ENCODE data around the gene EFCAB14. TPM values are rescaled to one million over a fixed set of nuclear protein-coding genes. Genes with fewer than 3 reads are reported as not detected.

The EFCAB14 gene
- total RNA-seq, 3 donors from 2014 or later, result 46.8 to 48.6 (median 48.4) TPM

- H3K4me3 Mint-ChIP-seq, result no peak overlapping the region
- no peak for ATAC-seq
- peaks cover 2% of the 10 kb centered on the region for H3K4me1 Mint-ChIP-seq (ENCODE audit: low read depth)
- no peak for DNase-seq
- H3K27me3 Mint-ChIP-seq (ENCODE audit: low read depth), result no peaks in the 10 kb centered on the region
- peaks cover 36% of the 10 kb centered on the region for H3K36me3 Mint-ChIP-seq (ENCODE audit: insufficient read depth)
- H3K9me3 Mint-ChIP-seq, result peaks cover 5% of the 10 kb centered on the region
These were observed 72.1 kb downstream of the EFCAB14 start for GRCh38 chr1:46646844-46647243.

GRCh38 chr1:46646331-46646730 is 72.6 kb downstream of the EFCAB14 start:
- Mint-ChIP-seq H3K27me3 (ENCODE audit: low read depth) (no peaks in the 10 kb centered on the region), H3K36me3 (ENCODE audit: insufficient read depth) (peaks cover 40% of the 10 kb centered on the region), H3K4me1 (ENCODE audit: low read depth) (peaks cover 2% of the 10 kb centered on the region), H3K4me3 (no peak overlapping the region), H3K9me3 (peaks cover 5% of the 10 kb centered on the region)
- no peak for ATAC-seq
- DNase-seq, result no peak

- ATAC-seq, result no peak
These were observed 73.1 kb downstream of the EFCAB14 start for GRCh38 chr1:46645815-46646214.

GRCh38 chr1:46643368-46643775 is 75.5 kb downstream of the EFCAB14 start:
- H3K27me3 Mint-ChIP-seq (ENCODE audit: low read depth), result no peaks in the 10 kb centered on the region
- H3K4me3 Mint-ChIP-seq, result no peak overlapping the region
- H3K36me3 Mint-ChIP-seq (ENCODE audit: insufficient read depth), result peaks cover 35% of the 10 kb centered on the region

More at GRCh38 chr1:46645815-46646214, 73.1 kb downstream of the EFCAB14 start:
- Mint-ChIP-seq H3K27me3 (ENCODE audit: low read depth) (no peaks in the 10 kb centered on the region), H3K9me3 (peaks cover 5% of the 10 kb centered on the region), H3K36me3 (ENCODE audit: insufficient read depth) (peaks cover 42% of the 10 kb centered on the region), H3K4me3 (no peak overlapping the region), H3K4me1 (ENCODE audit: low read depth) (peaks cover 2% of the 10 kb centered on the region)
- no peak for DNase-seq

GRCh38 chr1:46642115-46642680 is 76.7 kb downstream of the EFCAB14 start:
- Mint-ChIP-seq H3K9me3 (no peaks in the 10 kb centered on the region), H3K4me3 (no peak overlapping the region), H3K36me3 (ENCODE audit: insufficient read depth) (peaks cover 31% of the 10 kb centered on the region), H3K4me1 (ENCODE audit: low read depth) (peaks cover under 1% of the 10 kb centered on the region), H3K27me3 (ENCODE audit: low read depth) (no peaks in the 10 kb centered on the region)
- DNase-seq (no peak), ATAC-seq (no peak)

More at GRCh38 chr1:46643368-46643775, 75.5 kb downstream of the EFCAB14 start:
- no peak for DNase-seq
- no peaks in the 10 kb centered on the region for H3K9me3 Mint-ChIP-seq
- H3K4me1 Mint-ChIP-seq (ENCODE audit: low read depth), result peaks cover 2% of the 10 kb centered on the region
- ATAC-seq, result no peak

- Mint-ChIP-seq H3K27me3 (ENCODE audit: low read depth) (no peaks in the 10 kb centered on the region), H3K4me3 (no peak overlapping the region), H3K36me3 (ENCODE audit: insufficient read depth) (peaks cover 39% of the 10 kb centered on the region), H3K9me3 (no peaks in the 10 kb centered on the region), H3K4me1 (ENCODE audit: low read depth) (no peaks in the 10 kb centered on the region)
- no peak for DNase-seq
- ATAC-seq, result no peak
These were observed 79.4 kb downstream of the EFCAB14 start for GRCh38 chr1:46639547-46639946.

- DNase-seq (no peak), ATAC-seq (no peak)
- Mint-ChIP-seq H3K9me3 (no peaks in the 10 kb centered on the region), H3K27me3 (ENCODE audit: low read depth) (no peaks in the 10 kb centered on the region), H3K4me1 (ENCODE audit: low read depth) (no peaks in the 10 kb centered on the region), H3K4me3 (no peak overlapping the region), H3K36me3 (ENCODE audit: insufficient read depth) (peaks cover 42% of the 10 kb centered on the region)
These were observed 80.0 kb downstream of the EFCAB14 start for GRCh38 chr1:46638921-46639320.

- Mint-ChIP-seq H3K4me3 (no peak overlapping the region), H3K9me3 (no peaks in the 10 kb centered on the region), H3K27me3 (ENCODE audit: low read depth) (no peaks in the 10 kb centered on the region), H3K36me3 (ENCODE audit: insufficient read depth) (peaks cover 43% of the 10 kb centered on the region), H3K4me1 (ENCODE audit: low read depth) (no peaks in the 10 kb centered on the region)
- DNase-seq (no peak), ATAC-seq (no peak)
These were observed 81.3 kb downstream of the EFCAB14 start for GRCh38 chr1:46637444-46638083.

GRCh38 chr1:46635205-46635604 is 83.7 kb downstream of the EFCAB14 start:
- peaks cover 33% of the 10 kb centered on the region for H3K36me3 Mint-ChIP-seq (ENCODE audit: insufficient read depth)
- no peak for DNase-seq
- H3K4me3 Mint-ChIP-seq, result no peak overlapping the region
- no peaks in the 10 kb centered on the region for H3K4me1 Mint-ChIP-seq (ENCODE audit: low read depth)
- ATAC-seq, result no peak
- H3K9me3 Mint-ChIP-seq, result no peaks in the 10 kb centered on the region
- H3K27me3 Mint-ChIP-seq (ENCODE audit: low read depth), result no peaks in the 10 kb centered on the region

- no peak for ATAC-seq
- Mint-ChIP-seq H3K9me3 (no peaks in the 10 kb centered on the region), H3K4me1 (ENCODE audit: low read depth) (no peaks in the 10 kb centered on the region), H3K4me3 (no peak overlapping the region), H3K36me3 (ENCODE audit: insufficient read depth) (peaks cover 22% of the 10 kb centered on the region), H3K27me3 (ENCODE audit: low read depth) (no peaks in the 10 kb centered on the region)
- DNase-seq, result no peak
These were observed 88.2 kb downstream of the EFCAB14 start for GRCh38 chr1:46630719-46631118.

Other genes starting within 250 kb of the EFCAB14 start
- gene DMBX1, start 229.3 kb downstream of the EFCAB14 start, total RNA-seq, result not detected
- gene KNCN, start 167.5 kb downstream of the EFCAB14 start, total RNA-seq, result not detected
- 10 to 100 TPM; 21.1 to 26.1 (median 21.6) TPM for gene MKNK1, start 114.8 kb downstream of the EFCAB14 start, total RNA-seq
- 10 to 100 TPM in 2 of 3 donors, 1 to 10 TPM in 1; 8.3 to 11.9 (median 11.0) TPM for gene MOB3C, start 102.3 kb downstream of the EFCAB14 start, total RNA-seq
- gene ATPAF1, start 50.8 kb downstream of the EFCAB14 start, total RNA-seq, result 10 to 100 TPM; 35.7 to 42.5 (median 39.3) TPM
- not detected for gene TEX38, start 47.3 kb downstream of the EFCAB14 start, total RNA-seq
- gene CYP4B1, start 79.9 kb upstream of the EFCAB14 start, total RNA-seq, result under 1 TPM; 0.16 to 0.53 (median 0.20) TPM
- under 1 TPM in 1 of 3 donors, not detected in 2; 0.30 TPM for gene CYP4A11, start 222.4 kb upstream of the EFCAB14 start, total RNA-seq